NT2/D1 (cell line): Measurements from ENCODE around the gene FRMD8.

Source experiments
- SUZ12 ChIP-seq: IDR thresholded peaks from 2 replicates; pipeline ENCODE4 v1.6.1; 2011; ENCODE audit not compliant: insufficient read length, insufficient read depth; ENCODE audit errors: extremely low read depth
- YY1 ChIP-seq: IDR thresholded peaks from 2 replicates; pipeline ENCODE4 v1.6.1; 2011; ENCODE audit not compliant: insufficient read length, insufficient read depth
- ZNF274 ChIP-seq: IDR thresholded peaks from 2 replicates; pipeline ENCODE4 v1.6.1; 2011; ENCODE audit warnings: mild to moderate bottlenecking, low read depth, low read length

- no peak for TF ChIP-seq SUZ12
- TF ChIP-seq YY1, result no peak
- no peak for TF ChIP-seq ZNF274
Observed at GRCh38 chr11:65433657-65434056, 47.2 kb downstream of the FRMD8 start.
